ENCODE results near the gene CEP97.
"Not testable (repeated sequence)": the region's sequence is repeated elsewhere in the genome, so short reads cannot be mapped to it uniquely, and the experiment has no call there.

The CEP97 gene

DNA sequence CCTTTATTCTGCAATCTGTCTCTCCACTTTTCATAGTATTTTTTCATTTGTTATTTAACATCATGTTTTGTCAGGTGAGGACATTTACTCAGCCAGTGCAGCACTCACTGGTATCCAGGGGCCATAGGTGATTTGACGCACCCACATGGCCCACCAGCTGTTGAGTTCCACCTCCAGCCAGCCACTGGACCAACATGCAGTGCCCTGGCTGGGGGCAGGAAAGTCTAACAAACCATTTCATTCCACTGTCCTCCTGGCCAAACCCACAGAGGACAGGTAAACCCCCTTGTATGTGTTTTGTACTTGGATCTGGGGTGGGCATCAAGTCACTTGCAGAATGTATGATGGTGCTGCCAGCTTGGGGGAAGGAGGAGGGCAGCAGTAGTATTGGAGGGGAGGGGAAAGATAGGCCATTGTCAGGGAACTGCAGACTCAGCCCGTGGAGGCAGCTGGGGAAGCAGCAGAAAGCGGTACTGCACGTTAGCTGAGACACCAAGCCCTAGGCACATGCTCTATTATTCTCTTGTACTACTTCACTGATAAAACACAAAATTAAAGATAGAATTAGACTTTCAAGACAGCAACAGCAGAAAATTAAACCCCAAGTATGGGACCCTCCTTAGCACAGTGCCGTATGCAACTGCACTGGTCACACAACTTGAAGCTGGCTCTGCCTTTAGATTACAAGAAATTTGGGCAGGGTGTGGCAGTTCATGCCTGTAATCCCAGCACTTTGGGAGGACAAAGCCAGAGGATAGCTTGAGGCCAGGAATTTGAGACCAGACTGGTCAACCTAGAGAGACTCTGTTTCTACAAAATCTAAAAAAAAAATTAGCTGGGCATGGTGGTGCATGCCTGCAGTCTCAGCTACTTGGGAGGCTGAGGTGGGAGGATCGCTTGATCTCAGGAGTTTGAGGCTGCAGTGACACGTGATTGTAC is 22.4 kb upstream of the CEP97 start:
- in situ Hi-C loops (cut with HindIII; ENCODE audit: low sequenced_read_pairs), result no loop called here

DNA sequence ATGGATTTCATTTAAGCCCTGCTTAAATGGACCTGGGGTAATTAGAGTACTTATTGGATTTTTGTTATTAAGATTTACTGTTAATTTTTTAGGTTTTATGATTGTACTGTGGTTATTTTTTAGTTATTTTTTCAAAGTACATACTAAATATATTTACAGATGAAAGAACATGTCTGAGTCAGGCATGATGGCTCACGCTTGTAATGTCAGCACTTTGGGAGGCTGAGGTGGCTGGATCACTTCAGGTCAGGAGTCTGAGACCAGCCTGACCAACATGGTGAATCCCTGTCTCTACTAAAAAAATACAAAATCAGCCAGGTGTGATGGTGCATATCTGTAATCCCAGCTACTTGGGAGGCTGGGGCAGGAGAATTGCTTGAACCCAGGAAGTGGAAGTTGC is 21.7 kb upstream of the CEP97 start:
- in situ Hi-C loops (cut with HindIII; ENCODE audit: low sequenced_read_pairs), result no loop called here

DNA sequence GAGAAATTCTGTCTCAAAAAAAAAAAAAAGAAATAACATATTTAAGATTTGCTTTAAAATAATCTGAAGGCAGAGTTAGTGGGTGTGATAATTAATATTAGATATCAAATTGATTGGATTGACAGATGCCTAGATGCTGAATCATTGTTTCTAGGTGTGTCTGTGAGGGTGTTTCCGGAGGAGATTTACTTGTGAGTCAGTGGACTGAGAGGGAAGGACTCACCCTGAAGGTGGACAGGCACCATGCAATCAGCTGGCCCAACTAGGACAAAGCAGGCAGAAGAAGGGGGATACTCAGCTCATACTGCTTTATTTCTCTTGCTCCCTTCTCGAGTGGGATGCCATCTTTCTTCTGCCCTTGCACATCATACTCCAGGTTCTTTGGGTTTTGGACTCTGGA is 21.2 kb upstream of the CEP97 start:
- in situ Hi-C loops (cut with HindIII; ENCODE audit: low sequenced_read_pairs), result no loop called here

DNA sequence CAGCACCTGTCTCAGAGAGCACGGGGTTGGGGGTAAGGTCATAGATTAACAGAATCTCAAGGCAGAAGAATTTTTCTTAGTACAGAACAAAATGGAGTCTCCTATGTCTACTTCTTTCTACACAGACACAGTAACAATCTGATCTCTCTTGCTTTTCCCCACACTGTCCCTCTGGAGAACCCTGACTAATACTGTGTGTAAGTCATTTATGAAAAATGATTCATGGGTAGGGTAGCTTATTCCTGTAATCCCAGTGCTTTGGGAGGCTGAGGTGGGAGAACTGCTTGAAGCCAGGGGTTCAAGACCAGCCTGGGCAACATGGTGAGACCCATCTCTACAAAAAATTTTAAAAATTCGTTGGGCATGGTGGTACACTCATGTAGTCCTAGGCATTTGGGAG is 19.8 kb upstream of the CEP97 start:
- in situ Hi-C loops (cut with HindIII; ENCODE audit: low sequenced_read_pairs), result not testable (repeated sequence)

DNA sequence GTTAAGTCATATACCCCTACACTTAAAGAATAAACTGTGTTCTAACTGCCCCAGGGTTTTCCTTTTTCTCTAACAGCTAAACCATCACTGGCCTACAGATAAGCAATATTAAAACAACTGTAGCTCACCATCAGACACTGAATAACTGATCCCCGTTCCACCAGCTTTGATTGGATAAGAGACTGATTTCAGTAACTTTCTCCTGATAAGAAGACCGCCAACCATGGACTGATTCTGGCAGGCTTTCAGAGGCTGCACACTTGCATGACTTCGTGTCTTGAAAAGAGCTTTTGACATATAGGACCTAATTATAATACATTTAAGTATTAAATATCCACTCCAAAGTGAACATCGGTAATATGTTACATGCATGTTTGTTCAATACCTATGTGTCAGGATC is 15.3 kb upstream of the CEP97 start:
- in situ Hi-C loops (cut with HindIII; ENCODE audit: low sequenced_read_pairs), result no loop called here

DNA sequence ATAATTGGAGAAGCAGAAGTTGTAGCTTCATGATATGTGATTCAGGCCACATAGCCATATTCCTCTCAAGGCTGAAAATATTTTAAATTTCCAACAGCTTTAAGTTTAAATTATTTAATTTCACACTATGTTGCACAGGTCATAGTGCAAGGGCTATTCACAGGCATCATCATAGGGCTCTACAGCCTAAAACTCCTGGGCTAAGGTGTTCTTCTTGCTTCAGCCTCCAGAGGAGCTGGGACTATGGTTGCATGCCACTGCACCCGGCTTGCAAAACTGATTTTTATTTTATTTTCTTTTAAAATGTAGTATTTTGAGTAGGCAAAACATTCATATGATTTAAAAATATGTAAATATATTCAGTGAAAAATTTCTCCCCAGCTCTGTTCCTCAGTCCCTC is 6.0 kb upstream of the CEP97 start:
- in situ Hi-C loops (cut with HindIII; ENCODE audit: low sequenced_read_pairs), result no loop called here

DNA sequence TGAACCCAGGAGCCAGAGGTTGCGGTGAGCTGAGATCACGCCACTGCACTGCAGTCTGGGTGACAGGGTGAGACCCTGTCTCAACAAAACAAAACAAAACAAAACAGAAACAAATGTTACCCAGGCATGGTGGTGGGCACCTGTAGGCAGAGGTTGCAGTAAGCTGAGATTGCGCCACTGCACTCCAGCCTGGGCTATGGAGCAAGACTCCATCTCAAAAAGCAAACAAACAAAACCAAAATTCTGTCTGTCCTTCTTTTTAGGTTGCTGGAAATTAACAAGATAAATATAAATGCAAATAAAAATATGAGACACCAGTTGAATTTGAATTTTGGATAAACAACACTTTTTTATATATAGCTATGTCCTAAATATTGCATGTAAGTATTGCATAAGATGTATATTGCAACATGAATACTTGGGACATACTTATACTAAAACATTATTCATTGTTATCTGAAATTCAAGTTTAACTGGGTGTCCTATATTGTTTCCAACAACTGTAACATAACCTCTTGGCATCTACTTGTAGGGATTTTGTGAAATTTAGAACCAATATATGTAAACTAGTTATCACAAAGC is 4.7 kb upstream of the CEP97 start:
- in situ Hi-C loops (cut with HindIII; ENCODE audit: low sequenced_read_pairs), result no loop called here

DNA sequence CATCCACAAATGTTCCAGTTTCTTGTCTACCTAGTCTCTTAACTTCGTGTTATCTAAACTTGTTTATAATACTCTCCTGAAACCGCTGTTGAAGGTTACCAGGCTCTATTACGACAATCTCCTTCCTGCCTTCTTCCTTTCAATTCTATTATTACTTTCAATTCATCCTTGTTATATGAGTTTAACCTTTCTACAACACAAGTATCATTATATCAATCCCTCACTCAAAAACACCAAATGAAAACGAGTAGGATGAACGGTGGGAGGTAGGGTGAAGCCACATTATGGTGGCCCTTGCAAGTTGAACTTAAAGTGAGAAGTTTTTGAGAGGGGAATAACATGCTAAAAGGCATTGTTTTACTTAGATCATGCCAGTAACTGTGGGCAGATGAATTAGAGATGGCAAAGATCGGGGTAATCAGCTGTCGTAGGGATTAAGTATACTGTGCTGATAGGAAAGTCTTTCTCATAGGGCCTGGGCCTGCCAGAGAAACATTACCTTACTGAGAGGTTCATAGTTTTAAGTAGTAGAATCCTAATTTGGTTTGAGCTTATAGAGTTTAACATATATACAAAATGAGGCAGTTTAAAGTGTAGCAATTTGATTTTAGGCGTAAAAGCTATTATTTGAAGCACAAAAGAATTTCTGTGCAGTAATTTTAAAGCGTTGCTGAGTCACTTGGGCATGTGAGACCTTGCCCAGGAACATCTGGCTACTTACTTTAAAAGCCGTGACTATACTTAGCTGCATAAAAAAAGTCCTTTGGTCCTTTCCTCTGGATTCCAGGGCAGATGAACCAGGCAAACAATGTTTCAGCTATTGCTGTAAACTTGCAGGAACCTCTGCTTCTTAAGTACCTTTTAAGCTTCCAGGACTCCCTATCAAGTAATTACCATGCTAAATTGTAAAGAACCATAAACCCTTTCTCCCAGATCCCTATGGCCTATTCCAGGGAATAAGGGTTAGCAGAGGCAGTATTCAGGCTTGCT is 3.3 kb upstream of the CEP97 start:
- in situ Hi-C loops (cut with HindIII; ENCODE audit: low sequenced_read_pairs), result no loop called here

DNA sequence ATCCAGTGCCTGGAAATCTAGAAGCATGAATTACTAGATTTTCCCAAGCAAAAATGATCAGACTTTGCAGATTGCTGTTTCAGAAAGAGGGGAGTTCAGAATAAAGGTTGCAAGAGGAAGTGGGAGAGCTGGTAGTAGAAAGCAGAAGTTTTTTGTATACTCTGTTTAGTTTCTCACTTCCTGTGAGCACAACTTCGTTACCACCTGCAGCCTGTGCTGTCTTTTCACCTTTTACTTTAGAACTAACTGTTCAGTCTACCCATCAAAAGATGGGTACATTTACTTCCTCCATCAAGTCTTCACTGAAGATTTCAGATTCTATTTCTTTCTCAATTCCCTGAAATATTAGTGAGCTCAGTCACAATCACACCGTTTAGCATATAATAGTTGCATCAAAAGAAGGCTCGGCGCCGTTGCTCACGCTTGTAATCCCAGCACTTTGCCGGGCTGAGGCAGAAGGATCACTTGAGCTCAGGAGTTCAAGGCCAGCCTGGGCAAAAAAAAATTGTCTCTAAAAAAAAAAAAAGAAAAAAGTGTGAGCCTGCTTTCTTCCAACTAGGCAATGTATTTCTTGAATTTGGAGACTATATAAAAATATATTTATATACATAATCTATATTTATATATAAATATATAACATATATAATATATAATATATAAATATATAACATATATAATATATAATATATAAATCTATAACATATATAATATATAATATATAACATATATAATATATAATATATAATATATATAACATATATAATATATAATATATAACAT is 1.8 kb upstream of the CEP97 start:
- in situ Hi-C loops (cut with HindIII; ENCODE audit: low sequenced_read_pairs), result no loop called here

DNA sequence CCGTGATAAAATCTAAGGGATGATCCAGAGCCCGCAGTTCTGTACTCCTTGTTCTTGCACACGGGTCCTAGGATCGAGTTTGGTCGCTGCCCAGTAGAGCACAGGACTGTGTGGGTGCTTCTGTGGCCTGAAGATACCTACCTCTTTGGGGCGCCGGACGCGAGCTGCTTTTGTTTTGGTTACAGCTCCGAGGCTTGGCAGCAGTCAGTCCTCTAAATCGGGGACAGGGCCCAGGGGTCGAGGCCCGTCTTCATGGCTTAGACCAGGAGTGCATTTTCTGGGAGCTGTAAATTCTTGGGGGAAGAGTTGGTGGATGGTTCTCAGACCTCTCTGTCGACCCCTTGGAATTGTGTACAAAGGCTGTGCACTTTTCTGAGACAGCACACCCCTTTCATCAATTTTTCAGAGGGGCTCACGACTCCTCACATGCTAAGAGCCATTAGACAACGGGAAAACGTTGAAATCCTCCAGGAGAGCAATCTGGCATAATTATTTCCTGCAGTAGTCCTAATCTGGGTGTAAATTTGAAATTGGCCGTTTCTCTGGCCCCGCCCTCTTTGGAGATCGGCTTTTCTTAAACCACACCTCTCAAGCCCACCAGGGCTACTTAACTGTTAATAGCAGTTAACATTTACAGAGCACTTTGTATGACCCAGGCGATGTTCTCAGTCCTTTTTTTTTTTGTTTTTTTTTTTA is 928 bp downstream of the CEP97 start:
- in situ Hi-C loops (cut with HindIII; ENCODE audit: low sequenced_read_pairs), result no loop called here

DNA sequence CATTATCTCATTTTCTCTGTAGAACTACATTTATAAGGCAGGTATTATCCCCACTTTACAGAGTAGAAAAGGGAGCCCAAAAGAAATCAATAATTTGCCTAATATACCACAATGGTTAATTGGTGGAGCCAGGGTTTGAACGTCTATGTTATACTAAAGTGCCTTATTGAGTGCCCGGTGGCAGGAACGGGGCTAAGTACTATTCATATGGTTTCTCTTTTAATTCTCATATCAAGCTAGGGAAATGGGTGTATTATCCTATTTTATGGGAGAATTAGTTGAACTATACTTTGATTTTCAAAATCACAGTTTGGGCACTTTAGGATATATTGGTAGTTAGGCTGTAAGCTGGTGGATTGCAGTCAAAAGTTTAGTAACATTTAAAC is 1.5 kb downstream of the CEP97 start:
- in situ Hi-C loops (cut with HindIII; ENCODE audit: low sequenced_read_pairs), result no loop called here

DNA sequence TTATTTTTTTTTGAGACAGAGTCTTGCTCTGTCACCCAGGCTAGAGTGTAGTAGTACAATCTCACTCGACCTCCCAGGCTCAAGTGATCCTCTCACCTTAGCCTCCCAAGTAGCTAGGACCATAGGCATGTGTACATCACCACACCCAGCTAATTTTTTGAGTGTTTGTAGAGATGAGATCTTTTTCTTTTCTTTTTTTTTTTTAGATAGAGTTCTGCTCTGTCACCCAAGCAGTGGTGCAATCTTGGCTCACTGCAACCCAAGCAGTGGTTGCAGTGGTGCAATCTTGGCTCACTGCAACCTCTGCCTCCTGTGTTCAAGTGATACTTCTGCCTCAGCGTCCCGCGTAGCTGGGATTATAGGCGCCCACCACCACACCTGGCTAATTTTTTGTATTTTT is 5.2 kb downstream of the CEP97 start:
- in situ Hi-C loops (cut with HindIII; ENCODE audit: low sequenced_read_pairs), result no loop called here

DNA sequence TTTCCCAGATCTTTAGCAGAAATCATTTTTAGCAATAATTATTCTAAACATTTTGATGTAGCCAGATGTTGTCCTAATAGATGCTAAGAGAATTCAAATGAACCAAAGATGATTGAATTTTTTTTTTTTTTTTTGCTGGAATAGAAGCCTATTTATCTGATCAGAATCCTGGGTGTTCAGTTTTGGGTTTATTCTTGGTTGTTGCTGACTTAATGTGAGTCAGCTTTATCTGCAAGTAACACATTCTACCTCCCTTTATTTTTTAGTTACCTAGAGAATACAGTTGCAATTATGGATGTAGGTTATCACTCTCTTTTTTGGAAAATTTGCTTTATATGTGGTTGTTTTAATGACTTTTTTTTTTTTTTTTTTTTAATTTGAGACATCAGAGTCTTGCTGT is 6.4 kb downstream of the CEP97 start:
- in situ Hi-C loops (cut with HindIII; ENCODE audit: low sequenced_read_pairs), result no loop called here

DNA sequence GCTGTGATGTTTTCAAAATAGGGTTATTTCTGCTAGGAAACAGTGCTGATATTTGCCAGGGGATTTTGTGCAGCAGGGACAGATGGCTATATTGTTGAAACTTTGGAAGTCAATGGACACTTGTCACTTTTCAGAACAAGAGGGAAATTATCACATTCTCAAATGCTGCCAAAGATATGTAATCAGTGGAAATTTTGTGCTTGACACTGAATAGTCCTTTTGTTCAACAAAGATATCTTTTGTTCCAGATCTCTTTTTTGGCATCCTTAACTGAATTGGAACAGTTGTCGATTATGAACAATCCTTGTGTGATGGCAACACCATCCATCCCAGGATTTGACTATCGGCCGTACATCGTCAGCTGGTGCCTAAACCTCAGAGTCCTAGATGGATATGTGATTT is 7.8 kb downstream of the CEP97 start:
- in situ Hi-C loops (cut with HindIII; ENCODE audit: low sequenced_read_pairs), result no loop called here

DNA sequence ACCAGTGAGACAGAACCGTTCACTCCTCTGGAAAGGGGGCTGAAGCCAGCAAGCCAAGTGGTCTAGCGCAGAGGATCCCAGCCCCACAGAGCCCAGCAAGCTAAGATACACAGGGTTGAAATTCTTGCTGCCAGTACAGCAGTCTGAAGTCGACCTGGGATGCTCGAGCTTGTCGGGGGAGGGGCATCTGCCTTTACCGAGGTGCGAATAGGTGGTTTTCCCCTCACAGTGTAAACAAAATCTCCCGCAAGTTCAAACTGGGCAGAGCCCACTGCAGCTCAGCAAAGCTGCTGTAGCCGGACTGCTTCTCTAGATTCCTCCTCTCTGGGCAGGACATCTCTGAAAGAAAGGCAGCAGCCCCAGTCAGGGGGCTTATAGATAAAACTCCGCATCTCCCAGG is 11.4 kb downstream of the CEP97 start:
- in situ Hi-C loops (cut with HindIII; ENCODE audit: low sequenced_read_pairs), result no loop called here

DNA sequence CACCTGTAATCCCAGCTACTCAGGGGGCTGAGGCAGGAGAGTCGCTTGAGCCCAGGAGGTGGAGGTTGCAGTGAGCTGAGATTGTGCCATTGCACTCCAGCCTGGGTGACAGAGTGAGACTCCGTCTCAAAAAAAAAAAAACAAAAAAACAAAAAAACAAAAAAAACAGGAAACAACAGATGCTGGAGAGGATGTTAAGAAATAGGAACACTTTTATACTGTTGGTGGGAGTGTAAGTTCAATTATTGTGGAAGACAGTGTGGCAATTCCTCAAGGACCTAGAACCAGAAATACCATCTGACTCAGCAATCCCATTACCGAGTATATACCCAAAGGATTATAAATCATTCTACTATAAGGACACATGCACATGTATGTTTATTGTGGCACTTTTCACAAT is 17.5 kb downstream of the CEP97 start:
- in situ Hi-C loops (cut with HindIII; ENCODE audit: low sequenced_read_pairs), result not testable (repeated sequence)

DNA sequence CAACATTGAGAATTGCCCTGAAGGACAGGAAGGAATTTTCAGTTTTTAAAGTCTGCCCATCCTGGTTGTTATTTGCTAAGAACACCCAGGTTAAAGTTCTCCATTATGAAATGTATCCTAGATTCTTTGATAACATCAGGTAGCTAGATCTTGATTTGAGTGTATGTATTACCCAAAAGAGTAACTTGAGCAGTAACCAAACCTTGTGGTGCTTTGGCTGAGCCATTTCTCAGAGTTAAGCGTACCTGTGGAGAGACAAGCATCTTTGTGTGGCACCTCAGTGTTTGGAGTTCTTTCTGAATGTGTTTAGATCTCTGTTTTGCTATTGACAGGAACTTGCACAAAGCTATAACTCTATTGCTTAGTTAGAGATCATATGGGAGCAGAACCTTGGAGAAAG is 20.4 kb downstream of the CEP97 start:
- in situ Hi-C loops (cut with HindIII; ENCODE audit: low sequenced_read_pairs), result no loop called here

DNA sequence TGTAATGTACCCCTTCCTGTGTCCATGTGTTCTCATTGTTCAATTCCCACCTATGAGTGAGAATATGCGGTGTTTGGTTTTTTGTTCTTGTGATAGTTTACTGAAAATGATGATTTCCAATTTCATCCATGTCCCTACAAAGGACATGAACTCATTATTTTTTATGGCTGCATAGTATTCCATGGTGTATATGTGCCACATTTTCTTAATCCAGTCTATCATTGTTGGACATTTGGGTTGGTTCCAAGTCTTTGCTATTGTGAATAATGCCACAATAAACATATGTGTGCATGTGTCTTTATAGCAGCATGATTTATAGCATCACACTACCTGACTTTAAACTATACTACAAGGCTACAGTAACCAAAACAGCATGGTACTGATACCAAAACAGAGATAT is 21.5 kb downstream of the CEP97 start:
- in situ Hi-C loops (cut with HindIII; ENCODE audit: low sequenced_read_pairs), result not testable (repeated sequence)

DNA sequence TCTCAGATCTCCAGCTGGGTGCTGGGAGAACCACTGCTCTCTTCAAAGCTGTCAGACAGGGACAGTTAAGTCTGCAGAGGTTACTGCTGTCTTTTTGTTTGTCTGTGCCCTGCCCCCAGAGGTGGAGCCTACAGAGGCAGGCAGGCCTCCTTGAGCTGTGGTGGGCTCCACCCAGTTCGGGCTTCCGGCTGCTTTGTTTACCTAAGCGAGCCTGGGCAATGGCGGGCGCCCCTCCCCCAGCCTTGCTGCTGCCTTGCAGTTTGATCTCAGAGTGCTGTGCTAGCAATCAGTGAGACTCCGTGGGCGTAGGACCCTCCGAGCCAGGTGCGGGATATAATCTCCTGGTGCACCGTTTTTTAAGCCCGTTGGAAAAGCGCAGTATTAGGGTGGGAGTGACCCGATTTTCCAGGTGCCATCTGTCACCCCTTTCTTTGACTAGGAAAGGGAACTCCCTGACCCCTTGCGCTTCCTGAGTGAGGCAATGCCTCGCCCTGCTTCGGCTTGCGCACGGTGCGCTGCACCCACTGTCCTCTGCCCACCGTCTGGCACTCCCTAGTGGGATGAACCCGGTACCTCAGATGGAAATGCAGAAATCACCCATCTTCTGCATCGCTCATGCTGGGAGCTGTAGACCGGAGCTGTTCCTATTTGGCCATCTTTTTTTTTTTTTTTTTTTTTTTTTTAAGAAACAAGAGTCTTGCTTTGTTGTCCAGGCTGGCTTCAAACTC is 29.1 kb downstream of the CEP97 start:
- in situ Hi-C loops (cut with HindIII; ENCODE audit: low sequenced_read_pairs), result not testable (repeated sequence)

All from DLD1 (cell line).